Neural cell (in vitro differentiated cells): ENCODE data around the gene GAS7. TPM values are rescaled to one million over a fixed set of nuclear protein-coding genes. Genes with fewer than 3 reads are reported as not detected.

ENCODE experiments used
- H2AFZ ChIP-seq: fragments of 200-600, 300-800 bp; sonication (generic), shearing (Covaris generic); 2 replicates; pipeline ENCODE4 v1.6.0; 2014; ENCODE audit warnings: low read depth, mild to moderate bottlenecking, antibody characterized with exemption, low read length, moderate library complexity
- H3F3A ChIP-seq: fragments of 200-600 bp; shearing (Covaris generic); 2 replicates; pipeline ENCODE4 v1.6.1; 2016; ENCODE audit warnings: mild to moderate bottlenecking, moderate library complexity, mixed read lengths, antibody characterized with exemption, low read length; ENCODE audit not compliant: insufficient read depth, poor library complexity, severe bottlenecking
- H3K27ac ChIP-seq: fragments of 200-600, 300-800 bp; sonication (generic), shearing (Covaris generic); 2 replicates; pipeline ENCODE4 v1.5.1; 2014; ENCODE audit warnings: mild to moderate bottlenecking, low read length, moderate library complexity
- H3K27me3 ChIP-seq: fragments of 300-800, 200-600 bp; sonication (generic), shearing (Covaris generic); 2 replicates; pipeline ENCODE4 v1.6.0; 2014; ENCODE audit warnings: mild to moderate bottlenecking, low read depth, low read length, moderate library complexity; ENCODE audit not compliant: insufficient read depth
- H3K36me3 ChIP-seq: fragments of 300-800, 200-600 bp; sonication (generic), shearing (Covaris generic); 2 replicates; pipeline ENCODE4 v1.5.1; 2014; ENCODE audit warnings: mild to moderate bottlenecking, antibody characterized with exemption, low read length, moderate library complexity; ENCODE audit not compliant: insufficient read depth
- H3K4me2 ChIP-seq: fragments of 300-800, 200-600 bp; sonication (generic), shearing (Covaris generic); 2 replicates; pipeline ENCODE4 v1.6.0; 2014; ENCODE audit warnings: mild to moderate bottlenecking, low read length
- H3K4me3 ChIP-seq: fragments of 300-800, 200-600 bp; sonication (generic), shearing (Covaris generic); 2 replicates; pipeline ENCODE4 v1.5.1; 2014; ENCODE audit warnings: mild to moderate bottlenecking, low read length, moderate library complexity
- H3K79me2 ChIP-seq: fragments of 200-600 bp; shearing (Covaris generic); replicated peaks from 2 replicates; pipeline ENCODE4 v1.6.0; 2014; ENCODE audit warnings: mild to moderate bottlenecking, low read length, moderate library complexity; ENCODE audit not compliant: insufficient read depth
- H3K9ac ChIP-seq: fragments of 300-800, 200-600 bp; sonication (generic), shearing (Covaris generic); 2 replicates; pipeline ENCODE4 v1.6.1; 2016; ENCODE audit warnings: mild to moderate bottlenecking, low read length, mixed read lengths
- H3K9me2 ChIP-seq: fragments of 200-600 bp; shearing (Covaris generic); 2 replicates; pipeline ENCODE4 v1.6.1; 2016; ENCODE audit warnings: mild to moderate bottlenecking, low read length, mixed read lengths; ENCODE audit not compliant: insufficient read depth
- H3K9me3 ChIP-seq: fragments of 200-600, 300-800 bp; sonication (generic), shearing (Covaris generic); 2 replicates; pipeline ENCODE4 v1.6.1; 2016; ENCODE audit warnings: mild to moderate bottlenecking, mixed run types, low read length, moderate library complexity, mixed read lengths
- H4K20me1 ChIP-seq: fragments of 200-600 bp; shearing (Covaris generic); 2 replicates; pipeline ENCODE4 v1.6.1; 2016; ENCODE audit warnings: mild to moderate bottlenecking, mixed run types; ENCODE audit not compliant: insufficient read depth
- CTCF ChIP-seq: fragments of 450-650 bp; IDR thresholded peaks from 2 replicates; pipeline ENCODE4 v1.5.1; 2014; ENCODE audit warnings: antibody characterized with exemption, mild to moderate bottlenecking, moderate library complexity; ENCODE audit not compliant: poor library complexity, severe bottlenecking
- EP300 ChIP-seq: fragments of 450-650 bp; conservative IDR thresholded peaks from 2 replicates; pipeline ENCODE4 v1.6.1; 2014; ENCODE audit warnings: antibody characterized with exemption, mild to moderate bottlenecking, moderate library complexity; ENCODE audit not compliant: poor library complexity, severe bottlenecking
- EZH2 ChIP-seq: fragments of 200-600, 300-800 bp; shearing (Covaris generic), sonication (generic); IDR thresholded peaks from 2 replicates; pipeline ENCODE4 v1.6.1; 2014; ENCODE audit warnings: antibody characterized with exemption, low read length, borderline replicate concordance, mild to moderate bottlenecking; ENCODE audit not compliant: insufficient read depth, poor library complexity, severe bottlenecking
- MXI1 ChIP-seq: fragments of 450-650 bp; conservative IDR thresholded peaks from 2 replicates; pipeline ENCODE4 v1.6.1; 2014; ENCODE audit warnings: antibody characterized with exemption, mild to moderate bottlenecking; ENCODE audit not compliant: poor library complexity, severe bottlenecking
- POLR2AphosphoS5 ChIP-seq: IDR thresholded peaks from 2 replicates; pipeline ENCODE4 v1.6.1; 2012
- RAD21 ChIP-seq: fragments of 450-650 bp; conservative IDR thresholded peaks from 2 replicates; pipeline ENCODE4 v1.6.1; 2014; ENCODE audit warnings: antibody characterized with exemption, mild to moderate bottlenecking, moderate library complexity
- SMC3 ChIP-seq: fragments of 450-650 bp; conservative IDR thresholded peaks from 2 replicates; pipeline ENCODE4 v1.6.1; 2014; ENCODE audit warnings: antibody characterized with exemption, mild to moderate bottlenecking, moderate library complexity; ENCODE audit not compliant: poor library complexity
- TAF1 ChIP-seq: IDR thresholded peaks from 2 replicates; pipeline ENCODE4 v1.6.1; 2012; ENCODE audit warnings: low read depth
- polyA plus RNA-seq: library from polyadenylated mRNA; depleted of rRNA; stranded (reverse); fragments of >200 nt; gene quantifications from 2 replicates; pipeline ENCODE4 v1.2.3, GENCODE V29; 2014
- TF ChIP-seq, protein P1 (sequence below): IDR thresholded peaks from 2 replicates; pipeline ENCODE4 v1.6.1; 2012; ENCODE audit warnings: borderline replicate concordance

GAS7 gene
- polyA plus RNA-seq, 1 donor from 2014 or later = 23.6 TPM

DNA sequence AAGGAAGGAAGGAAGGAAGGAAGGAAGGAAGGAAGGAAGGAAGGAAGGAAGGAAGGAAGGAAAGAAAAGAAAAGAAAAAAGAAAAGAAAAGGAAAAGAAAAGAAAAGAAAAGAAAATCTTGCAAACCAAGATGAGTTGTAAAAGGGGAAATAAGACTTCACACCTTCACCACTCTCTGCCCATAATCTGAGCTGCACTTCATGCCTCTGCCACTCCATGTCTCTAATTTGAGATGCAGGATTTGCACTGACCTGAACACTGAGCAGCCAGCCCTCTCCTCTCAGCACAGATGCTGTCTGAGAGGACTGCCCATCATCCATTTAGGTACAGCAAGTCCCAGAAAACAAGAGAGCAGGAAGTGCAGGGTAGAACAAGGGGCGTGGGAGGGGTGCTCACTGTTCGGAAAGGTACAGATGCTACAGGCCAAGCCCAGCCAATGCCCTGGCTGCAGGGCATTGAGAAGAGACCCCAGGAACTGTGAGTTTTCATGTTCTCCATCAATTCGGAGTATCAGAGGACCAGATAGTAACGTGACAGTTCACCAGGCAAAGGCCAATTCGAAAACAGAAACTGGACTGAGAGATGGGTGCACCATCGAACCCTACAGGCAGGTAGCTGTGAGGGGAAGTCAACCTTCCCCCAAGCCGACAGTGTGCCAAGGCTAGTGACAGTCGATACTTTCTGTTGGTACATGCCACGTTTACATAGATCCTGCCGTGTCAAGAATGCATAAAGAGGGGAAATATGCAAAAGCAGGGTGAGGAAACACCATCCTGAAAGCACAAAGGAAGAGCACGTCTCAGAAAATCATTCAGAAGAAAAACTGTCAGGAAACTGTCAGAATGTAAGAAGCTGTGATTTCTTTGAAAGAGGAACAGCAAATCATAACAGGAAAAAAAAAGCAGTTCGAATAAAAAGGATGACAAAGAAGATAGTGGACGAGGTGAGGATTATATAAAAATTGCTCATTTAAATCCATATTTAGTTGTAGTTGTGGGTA, 151.3 kb downstream of the GAS7 start:
- H3K27me3 ChIP-seq = no peaks in the 10 kb centered on the region
- H3F3A ChIP-seq = no peaks in the 10 kb centered on the region
- H3K79me2 ChIP-seq = no peaks in the 10 kb centered on the region
- H3K27ac ChIP-seq = peak overlapping the region; percentile 59
- TF ChIP-seq RAD21 (no peak), TAF1 (no peak), EP300 (peak; percentile 80), POLR2AphosphoS5 (no peak)
- TF ChIP-seq, protein P1, sequence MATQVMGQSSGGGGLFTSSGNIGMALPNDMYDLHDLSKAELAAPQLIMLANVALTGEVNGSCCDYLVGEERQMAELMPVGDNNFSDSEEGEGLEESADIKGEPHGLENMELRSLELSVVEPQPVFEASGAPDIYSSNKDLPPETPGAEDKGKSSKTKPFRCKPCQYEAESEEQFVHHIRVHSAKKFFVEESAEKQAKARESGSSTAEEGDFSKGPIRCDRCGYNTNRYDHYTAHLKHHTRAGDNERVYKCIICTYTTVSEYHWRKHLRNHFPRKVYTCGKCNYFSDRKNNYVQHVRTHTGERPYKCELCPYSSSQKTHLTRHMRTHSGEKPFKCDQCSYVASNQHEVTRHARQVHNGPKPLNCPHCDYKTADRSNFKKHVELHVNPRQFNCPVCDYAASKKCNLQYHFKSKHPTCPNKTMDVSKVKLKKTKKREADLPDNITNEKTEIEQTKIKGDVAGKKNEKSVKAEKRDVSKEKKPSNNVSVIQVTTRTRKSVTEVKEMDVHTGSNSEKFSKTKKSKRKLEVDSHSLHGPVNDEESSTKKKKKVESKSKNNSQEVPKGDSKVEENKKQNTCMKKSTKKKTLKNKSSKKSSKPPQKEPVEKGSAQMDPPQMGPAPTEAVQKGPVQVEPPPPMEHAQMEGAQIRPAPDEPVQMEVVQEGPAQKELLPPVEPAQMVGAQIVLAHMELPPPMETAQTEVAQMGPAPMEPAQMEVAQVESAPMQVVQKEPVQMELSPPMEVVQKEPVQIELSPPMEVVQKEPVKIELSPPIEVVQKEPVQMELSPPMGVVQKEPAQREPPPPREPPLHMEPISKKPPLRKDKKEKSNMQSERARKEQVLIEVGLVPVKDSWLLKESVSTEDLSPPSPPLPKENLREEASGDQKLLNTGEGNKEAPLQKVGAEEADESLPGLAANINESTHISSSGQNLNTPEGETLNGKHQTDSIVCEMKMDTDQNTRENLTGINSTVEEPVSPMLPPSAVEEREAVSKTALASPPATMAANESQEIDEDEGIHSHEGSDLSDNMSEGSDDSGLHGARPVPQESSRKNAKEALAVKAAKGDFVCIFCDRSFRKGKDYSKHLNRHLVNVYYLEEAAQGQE = no peak
- H2AFZ ChIP-seq = no peak overlapping the region
- no peak overlapping the region for H3K4me2 ChIP-seq
- no peaks in the 10 kb centered on the region for H4K20me1 ChIP-seq
- no peaks in the 10 kb centered on the region for H3K9me2 ChIP-seq
- no peaks in the 10 kb centered on the region for H3K9me3 ChIP-seq
- no peak overlapping the region for H3K4me3 ChIP-seq
- no peaks in the 10 kb centered on the region for H3K36me3 ChIP-seq
- H3K9ac ChIP-seq = peak overlapping the region; percentile 10

DNA sequence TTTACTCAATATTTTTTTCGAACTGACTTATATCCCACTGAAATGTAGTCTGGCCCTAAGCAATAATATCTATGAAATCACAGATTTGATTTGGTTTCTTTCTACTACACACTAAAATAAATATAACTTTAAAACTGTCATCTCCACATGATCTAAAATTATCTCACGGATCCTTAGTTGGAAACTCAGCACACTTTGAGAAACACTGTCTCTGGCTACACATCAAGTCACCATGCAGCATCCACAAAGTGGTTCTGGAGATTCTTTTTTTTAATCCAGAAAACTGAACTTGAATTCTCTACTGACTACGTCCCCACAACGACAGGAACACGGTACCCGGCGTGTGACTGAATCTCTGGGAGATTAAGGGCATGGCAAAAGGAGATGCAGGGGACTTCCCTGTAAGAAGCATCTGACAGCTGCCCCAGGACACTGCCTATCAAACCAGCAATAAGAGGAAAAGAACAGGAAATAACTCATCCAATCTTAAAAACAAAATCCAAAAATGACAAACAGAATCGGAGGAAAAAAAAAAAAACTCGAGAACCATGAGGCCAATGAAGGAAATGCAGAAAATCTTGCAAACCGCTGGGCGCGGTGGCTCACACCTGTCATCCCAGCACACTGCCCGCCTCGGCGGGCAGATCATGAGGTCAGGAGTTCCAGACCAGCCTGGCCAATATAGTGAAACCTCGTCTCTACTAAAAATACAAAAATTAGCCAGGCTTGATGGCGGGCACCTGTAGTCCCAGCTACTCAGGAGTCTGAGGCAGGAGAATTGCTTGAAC, 152.3 kb downstream of the GAS7 start:
- TF ChIP-seq EP300 (no peak), SMC3 (no peak), MXI1 (no peak), CTCF (no peak), RAD21 (no peak), EZH2 (no peak), TAF1 (no peak), POLR2AphosphoS5 (no peak)
- TF ChIP-seq, protein P1 = no peak
- H3F3A ChIP-seq = no peaks in the 10 kb centered on the region
- no peaks in the 10 kb centered on the region for H4K20me1 ChIP-seq
- no peaks in the 10 kb centered on the region for H3K27me3 ChIP-seq
- no peak overlapping the region for H2AFZ ChIP-seq
- H3K79me2 ChIP-seq = no peaks in the 10 kb centered on the region
- no peaks in the 10 kb centered on the region for H3K9me3 ChIP-seq
- H3K4me3 ChIP-seq = no peak overlapping the region
- no peak overlapping the region for H3K27ac ChIP-seq
- H3K9me2 ChIP-seq = no peaks in the 10 kb centered on the region
- no peaks in the 10 kb centered on the region for H3K36me3 ChIP-seq
- no peak overlapping the region for H3K4me2 ChIP-seq
- no peak overlapping the region for H3K9ac ChIP-seq
